Endothelial cell of umbilical vein (primary cell): ENCODE results near the gene ACSS1.

Experiments used
- CTCF ChIP-seq, 2 donors: IDR thresholded peaks; 1 replicate in 1 of 2; 2 replicates in 1 of 2; pipeline ENCODE4 v1.5.1; 2011; ENCODE audit warnings: low read length in 2 of 2, mild to moderate bottlenecking in 2 of 2, moderate library complexity in 2 of 2, control low read depth in 1 of 2, inconsistent platforms in 1 of 2, low read depth in 1 of 2; ENCODE audit not compliant: insufficient read depth in 1 of 2; ENCODE audit errors: extremely low read depth in 1 of 2
- EZH2 ChIP-seq: IDR thresholded peaks from 2 replicates; pipeline ENCODE4 v1.6.1; 2012; ENCODE audit warnings: borderline replicate concordance, low read depth, mild to moderate bottlenecking, moderate library complexity, low read length, inconsistent platforms; ENCODE audit not compliant: severe bottlenecking
- GATA2 ChIP-seq: IDR thresholded peaks from 2 replicates; pipeline ENCODE4 v1.7.0; 2011; ENCODE audit warnings: low read depth, mild to moderate bottlenecking, moderate library complexity, mixed read lengths, low read length; ENCODE audit not compliant: insufficient read length, insufficient read depth
- JUN ChIP-seq: IDR thresholded peaks from 2 replicates; pipeline ENCODE4 v1.6.1; 2011; ENCODE audit warnings: borderline replicate concordance, low read depth; ENCODE audit not compliant: insufficient read length, insufficient read depth
- POLR2A ChIP-seq: IDR thresholded peaks from 2 replicates; pipeline ENCODE4 v1.6.1; 2012; ENCODE audit warnings: low read depth, mild to moderate bottlenecking, control low read depth, low read length
- TF ChIP-seq, protein P1 (sequence below): IDR thresholded peaks from 2 replicates; pipeline ENCODE4 v1.6.1; 2011; ENCODE audit not compliant: insufficient read depth, insufficient read length

DNA sequence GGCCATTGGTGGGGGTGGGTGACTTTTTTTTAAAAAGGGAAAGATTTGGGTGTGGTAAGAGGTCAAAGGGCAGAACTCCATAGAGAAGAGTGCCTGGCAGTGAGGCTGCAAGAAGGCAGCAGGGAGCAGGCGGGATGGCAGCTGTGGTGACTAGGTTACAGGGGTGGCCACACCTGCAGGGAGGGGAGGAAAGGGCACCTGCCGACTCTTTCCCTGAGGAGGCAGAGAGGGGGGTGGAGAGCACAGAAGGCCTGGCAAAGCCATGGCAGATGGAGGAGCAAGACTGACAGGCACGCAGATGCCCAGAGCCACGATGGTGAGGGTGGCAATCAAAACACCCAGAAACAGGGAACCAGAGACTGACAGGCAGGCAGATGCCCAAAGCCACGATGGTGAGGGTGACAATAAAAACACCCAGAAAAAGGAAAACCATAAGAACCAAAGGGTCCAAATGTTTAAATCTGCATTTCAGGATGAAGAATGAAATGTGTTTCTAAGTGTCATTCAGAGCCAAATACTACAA, 89.6 kb downstream of the ACSS1 start:
- no peak for TF ChIP-seq CTCF (IDR thresholded peaks at IDR 0.05; ENCODE audit: extremely low read depth in 1 of 2, insufficient read depth in 1 of 2, low read depth in 1 of 2, low read length in 2 of 2)
- TF ChIP-seq, protein P1, sequence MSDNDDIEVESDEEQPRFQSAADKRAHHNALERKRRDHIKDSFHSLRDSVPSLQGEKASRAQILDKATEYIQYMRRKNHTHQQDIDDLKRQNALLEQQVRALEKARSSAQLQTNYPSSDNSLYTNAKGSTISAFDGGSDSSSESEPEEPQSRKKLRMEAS, result no peak
- no peak for TF ChIP-seq EZH2
- no peak for TF ChIP-seq POLR2A
- TF ChIP-seq JUN, result no peak
- TF ChIP-seq GATA2, result no peak
